ENCODE results near the gene REXO1. TPM values are rescaled to one million over a fixed set of nuclear protein-coding genes. Genes with fewer than 3 reads are reported as not detected.

REXO1 gene
- total and polyA plus RNA-seq, 9 of the 15 experiments (the other 6 are each of a cell fraction or from before 2014, with no cell fraction given), result 0.04 to 63.3 (median 15.8) TPM

DNA sequence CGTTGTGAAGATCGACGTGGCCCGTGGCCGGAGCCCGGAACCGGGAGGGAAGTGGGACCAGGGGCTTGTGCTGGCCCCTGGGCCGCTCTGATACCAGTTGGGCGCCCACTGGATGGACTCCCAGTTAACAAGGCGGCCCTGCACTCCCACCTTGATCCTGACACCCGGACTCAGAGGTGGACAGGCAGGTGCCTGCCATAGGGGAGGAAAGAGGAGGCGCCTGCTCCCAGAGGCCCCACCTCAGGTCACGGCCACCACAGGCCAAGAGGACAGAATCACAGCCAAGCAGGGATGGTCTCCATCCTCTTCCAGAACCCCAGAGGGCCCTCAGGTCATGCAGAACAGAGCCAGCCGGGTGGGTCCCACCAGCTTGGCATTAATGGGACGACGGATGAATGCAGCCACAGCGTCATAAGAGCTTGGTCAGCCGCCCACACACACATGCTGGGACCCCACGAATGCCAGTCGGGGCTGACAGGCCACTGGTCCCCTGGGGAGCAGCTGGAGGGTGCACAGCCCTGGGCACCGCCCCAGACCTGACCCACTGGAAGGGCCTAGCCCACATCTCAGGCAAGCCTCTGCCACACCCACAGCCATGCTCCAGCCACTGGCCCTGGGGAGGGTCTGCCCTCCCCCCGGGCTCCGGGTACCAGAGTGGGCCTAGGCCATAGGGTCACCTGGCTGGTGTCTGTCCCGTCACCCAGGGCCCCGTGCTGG lies 24.7 kb upstream of the REXO1 start (continued):
- TF ChIP-seq, protein P1, sequence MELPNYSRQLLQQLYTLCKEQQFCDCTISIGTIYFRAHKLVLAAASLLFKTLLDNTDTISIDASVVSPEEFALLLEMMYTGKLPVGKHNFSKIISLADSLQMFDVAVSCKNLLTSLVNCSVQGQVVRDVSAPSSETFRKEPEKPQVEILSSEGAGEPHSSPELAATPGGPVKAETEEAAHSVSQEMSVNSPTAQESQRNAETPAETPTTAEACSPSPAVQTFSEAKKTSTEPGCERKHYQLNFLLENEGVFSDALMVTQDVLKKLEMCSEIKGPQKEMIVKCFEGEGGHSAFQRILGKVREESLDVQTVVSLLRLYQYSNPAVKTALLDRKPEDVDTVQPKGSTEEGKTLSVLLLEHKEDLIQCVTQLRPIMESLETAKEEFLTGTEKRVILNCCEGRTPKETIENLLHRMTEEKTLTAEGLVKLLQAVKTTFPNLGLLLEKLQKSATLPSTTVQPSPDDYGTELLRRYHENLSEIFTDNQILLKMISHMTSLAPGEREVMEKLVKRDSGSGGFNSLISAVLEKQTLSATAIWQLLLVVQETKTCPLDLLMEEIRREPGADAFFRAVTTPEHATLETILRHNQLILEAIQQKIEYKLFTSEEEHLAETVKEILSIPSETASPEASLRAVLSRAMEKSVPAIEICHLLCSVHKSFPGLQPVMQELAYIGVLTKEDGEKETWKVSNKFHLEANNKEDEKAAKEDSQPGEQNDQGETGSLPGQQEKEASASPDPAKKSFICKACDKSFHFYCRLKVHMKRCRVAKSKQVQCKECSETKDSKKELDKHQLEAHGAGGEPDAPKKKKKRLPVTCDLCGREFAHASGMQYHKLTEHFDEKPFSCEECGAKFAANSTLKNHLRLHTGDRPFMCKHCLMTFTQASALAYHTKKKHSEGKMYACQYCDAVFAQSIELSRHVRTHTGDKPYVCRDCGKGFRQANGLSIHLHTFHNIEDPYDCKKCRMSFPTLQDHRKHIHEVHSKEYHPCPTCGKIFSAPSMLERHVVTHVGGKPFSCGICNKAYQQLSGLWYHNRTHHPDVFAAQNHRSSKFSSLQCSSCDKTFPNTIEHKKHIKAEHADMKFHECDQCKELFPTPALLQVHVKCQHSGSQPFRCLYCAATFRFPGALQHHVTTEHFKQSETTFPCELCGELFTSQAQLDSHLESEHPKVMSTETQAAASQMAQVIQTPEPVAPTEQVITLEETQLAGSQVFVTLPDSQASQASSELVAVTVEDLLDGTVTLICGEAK (IDR thresholded peaks at IDR 0.05), result no peak
- TF ChIP-seq, protein P1 (CRISPR knock-in tag; IDR thresholded peaks at IDR 0.05), result no peak

Measured in K562 (cell line).